T47D (cell line): ENCODE measurements around the gene HES6.

ENCODE experiments used
- DNase-seq, 2 experiments: peaks; one replicate each; pipeline versions ENCODE4 v3.0.0 to v3.0.0-alpha.2; 2011 to 2012; ENCODE audit warnings: low read depth in 1 of 2, low spot score in 1 of 2
- JUND ChIP-seq: IDR thresholded peaks from 2 replicates; pipeline ENCODE4 v1.6.1; 2012; ENCODE audit warnings: low read depth
- in situ Hi-C: cut with HindIII; loops from 2 replicates; pipeline ENCODE4 v1.10.0; 2016; ENCODE audit warnings: low sequenced_read_pairs, low pct_unique_long_range_greater_than_20kb

HES6 gene

DNA sequence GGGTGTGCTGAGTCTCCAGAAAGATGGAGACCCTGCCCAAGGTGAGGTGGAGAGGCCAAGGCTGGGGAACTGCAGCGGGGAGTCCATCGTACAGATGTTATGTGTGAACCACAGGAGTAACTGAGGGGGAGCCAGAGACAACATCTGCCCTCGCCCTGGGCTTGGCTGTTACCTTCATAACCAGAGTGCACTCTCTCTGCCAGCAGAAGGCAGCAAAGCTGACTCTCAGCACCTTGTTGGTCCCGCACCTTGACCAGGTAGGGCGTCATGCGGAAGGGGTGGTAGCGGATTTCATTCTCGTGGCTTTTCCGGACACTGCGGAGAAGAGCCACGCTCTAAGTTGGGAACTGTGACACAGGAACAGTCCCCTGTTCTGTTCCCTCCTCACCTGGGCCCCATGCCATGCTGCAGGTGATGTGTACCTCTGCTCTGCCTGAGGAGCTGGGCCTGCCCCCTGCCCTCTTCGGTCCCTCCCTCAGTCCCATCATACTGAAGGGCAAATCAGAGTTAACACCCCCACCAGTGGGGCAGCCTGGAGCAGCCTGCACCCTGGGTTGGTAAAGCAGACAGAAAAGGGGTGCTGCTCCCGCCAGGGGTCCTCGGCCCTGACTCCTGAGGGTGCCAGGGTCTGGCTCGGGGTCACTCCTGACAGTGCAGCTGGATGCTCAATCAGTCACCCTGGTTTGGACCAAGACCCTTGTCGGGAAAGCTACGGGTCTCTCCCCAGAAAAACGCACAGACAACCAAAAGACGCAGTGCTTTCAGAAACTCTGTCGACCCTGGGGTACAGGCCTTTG is 28.2 kb upstream of the HES6 start:
- in situ Hi-C loops, result no loop called here
- TF ChIP-seq JUND, result no peak
- no peak for DNase-seq

GRCh38 chr2:238267341-238267710 is 27.5 kb upstream of the HES6 start:
- no peak for TF ChIP-seq JUND
- no peak for DNase-seq
- in situ Hi-C loops, result no loop called here

DNA sequence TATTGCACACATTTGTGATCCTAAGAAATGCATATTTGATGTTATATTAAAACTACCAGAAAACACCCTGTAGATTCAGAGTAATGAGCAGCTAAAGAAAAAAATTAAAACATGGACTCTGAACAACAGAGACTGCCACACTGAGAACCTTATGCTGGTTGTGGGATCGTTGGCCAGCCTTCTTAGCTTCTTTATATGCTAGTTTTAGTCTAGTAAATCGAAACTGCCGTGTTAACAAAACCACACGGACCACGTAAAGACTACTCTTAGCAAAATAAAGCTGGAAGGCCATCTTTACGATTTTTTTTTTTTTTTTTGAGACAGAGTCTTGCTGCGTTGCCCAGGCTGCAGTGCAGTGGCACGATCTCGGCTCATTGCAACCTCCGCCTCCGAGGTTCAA is 25.8 kb upstream of the HES6 start:
- in situ Hi-C loops, result no loop called here
- DNase-seq, result no peak
- TF ChIP-seq JUND, result no peak

DNA sequence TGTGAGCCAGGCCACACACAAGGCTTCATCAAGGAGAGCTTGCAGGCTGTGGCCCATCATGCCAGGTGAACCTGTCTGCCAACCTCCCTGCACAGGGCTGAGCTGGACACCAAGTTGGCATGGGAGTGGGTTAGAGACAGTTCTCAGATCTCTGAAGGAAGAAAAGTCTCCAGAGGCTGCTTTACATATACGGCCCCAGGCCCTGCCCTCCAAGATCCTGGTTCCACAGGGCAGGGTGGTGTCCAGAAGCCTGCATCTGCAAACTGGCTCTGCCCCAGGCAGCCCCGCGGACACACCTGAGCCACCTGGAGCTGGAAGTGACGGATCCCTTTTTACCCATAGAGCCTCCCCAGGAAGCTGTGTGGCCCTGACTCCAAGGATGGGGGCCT is 24.2 kb upstream of the HES6 start:
- in situ Hi-C loops, result no loop called here
- TF ChIP-seq JUND, result no peak
- DNase-seq, result no peak

DNA sequence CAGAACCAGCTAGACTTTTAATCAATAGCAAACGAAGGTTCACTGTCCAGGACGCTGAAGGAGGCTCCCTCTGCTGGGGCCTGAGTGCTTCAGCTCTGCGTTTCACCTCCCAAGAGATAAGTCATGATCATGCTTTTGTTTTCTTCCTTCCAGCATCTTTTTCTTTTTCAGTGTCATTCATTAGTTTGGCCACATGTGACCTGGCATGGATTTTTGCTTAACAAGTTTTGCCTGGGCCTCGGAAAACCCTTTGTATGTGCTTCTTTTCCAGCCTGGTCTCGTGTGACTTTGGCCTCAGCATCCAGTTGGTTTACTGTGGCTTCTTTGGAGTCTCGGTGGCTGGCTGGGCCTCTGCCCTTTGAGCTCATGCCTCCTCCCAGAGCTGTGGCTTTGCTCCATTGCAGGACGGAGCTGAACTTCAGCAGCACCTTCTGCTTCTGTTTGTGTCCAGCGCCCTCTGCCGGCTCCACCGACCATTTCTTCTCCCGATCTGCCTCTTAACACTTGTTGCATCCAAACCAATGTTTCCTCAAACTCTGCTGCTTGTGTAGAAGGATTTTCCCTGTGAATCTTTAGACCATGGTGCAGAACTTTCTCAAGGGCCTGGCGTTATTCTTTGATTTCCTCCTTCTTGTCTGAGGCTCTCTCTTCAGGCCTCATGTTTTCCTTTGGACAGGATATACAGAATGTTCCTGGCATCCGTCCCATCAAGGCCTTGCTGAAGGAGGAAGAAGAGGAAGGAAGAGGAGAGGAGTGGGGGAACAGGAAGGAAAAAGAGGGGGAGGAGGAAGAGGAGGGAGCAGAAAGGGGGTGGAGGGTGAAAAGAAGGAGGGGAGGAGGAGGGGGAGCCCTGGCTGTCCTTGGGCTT is 23.6 kb upstream of the HES6 start:
- in situ Hi-C loops, result no loop called here
- DNase-seq, result peak; percentile 63 to 89
- TF ChIP-seq JUND, result no peak

DNA sequence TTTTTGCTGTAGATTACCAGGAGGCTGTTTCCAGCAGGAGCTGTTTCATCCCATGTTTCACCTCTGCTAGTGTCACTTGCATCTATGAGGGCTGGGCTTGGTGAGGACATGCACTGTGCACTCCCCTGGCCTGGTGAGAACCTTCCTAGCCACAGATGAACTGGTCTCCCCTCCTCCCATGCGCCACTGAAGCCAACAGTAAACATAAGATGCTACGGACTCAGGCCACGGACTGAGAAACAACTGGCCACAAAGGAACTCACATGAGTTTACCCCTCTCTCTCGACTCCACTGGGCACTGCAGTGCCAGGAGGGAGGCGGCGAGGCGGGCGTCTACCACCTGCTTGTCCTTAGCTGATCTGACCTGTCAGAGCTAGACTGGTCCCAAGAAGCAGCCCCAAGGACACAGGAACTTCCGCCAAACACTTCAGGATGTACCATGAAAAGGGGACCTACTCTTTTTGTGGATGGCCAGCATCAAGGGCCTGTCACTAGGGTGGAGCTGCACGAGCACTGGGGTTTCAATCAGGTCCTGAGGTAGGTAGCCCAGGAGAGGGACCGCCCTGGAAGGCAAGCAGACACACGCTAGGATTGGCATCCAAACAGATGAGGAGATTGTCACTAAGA is 22.8 kb upstream of the HES6 start:
- no peak for DNase-seq
- in situ Hi-C loops, result no loop called here
- no peak for TF ChIP-seq JUND

DNA sequence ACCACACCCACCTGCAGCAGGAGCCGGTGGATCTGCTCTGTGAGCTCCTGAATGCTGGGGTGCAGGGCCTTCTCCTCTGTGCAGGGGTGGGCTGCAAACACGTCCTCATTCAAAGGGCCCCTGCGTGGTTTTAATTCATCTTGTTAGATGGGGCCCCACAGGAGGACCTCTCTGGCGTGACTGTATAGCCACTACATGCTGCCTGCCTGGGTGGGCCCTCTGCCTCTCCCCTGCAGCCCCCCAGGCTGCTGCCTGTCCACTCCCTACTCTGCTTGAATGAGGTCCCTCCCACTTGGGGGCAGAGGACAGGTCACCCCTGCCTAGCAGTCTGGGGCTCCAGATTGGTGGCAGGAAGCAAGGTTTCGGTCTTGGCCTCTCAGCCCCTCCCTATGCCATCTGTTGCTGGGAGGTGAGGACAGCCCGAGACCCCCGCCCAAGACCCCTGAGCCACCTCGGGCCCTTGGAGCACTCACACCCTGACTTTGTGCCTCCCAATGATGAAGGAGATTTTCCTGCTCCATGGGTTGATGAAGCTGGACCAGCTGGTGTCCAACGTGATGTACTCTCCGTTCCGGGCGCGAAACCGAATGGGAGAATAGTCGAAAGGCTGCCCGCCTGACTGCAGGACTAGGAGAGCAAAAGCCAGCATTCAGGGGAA is 22.0 kb upstream of the HES6 start:
- no peak for DNase-seq
- in situ Hi-C loops, result no loop called here
- TF ChIP-seq JUND, result no peak

DNA sequence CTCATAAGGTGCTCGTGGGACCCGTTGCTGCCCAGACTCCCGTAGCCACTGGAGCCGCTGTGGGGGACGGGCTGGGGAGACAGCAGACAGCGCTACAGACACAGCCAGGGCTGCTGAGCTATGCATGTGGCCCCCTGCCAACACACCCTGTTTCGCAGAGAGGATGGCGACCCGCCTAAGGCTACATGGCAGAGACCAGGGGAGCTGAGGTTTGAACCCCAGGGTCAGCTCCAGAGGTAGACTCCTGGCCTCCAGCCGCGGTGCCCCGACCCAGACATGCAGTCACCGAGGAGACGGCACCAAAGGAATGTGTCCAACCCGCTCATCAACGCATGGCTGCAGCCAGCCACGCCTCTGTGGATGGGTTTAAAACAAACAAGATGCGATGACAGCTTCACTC is 21.0 kb upstream of the HES6 start:
- in situ Hi-C loops, result no loop called here
- TF ChIP-seq JUND, result no peak
- DNase-seq, result no peak

DNA sequence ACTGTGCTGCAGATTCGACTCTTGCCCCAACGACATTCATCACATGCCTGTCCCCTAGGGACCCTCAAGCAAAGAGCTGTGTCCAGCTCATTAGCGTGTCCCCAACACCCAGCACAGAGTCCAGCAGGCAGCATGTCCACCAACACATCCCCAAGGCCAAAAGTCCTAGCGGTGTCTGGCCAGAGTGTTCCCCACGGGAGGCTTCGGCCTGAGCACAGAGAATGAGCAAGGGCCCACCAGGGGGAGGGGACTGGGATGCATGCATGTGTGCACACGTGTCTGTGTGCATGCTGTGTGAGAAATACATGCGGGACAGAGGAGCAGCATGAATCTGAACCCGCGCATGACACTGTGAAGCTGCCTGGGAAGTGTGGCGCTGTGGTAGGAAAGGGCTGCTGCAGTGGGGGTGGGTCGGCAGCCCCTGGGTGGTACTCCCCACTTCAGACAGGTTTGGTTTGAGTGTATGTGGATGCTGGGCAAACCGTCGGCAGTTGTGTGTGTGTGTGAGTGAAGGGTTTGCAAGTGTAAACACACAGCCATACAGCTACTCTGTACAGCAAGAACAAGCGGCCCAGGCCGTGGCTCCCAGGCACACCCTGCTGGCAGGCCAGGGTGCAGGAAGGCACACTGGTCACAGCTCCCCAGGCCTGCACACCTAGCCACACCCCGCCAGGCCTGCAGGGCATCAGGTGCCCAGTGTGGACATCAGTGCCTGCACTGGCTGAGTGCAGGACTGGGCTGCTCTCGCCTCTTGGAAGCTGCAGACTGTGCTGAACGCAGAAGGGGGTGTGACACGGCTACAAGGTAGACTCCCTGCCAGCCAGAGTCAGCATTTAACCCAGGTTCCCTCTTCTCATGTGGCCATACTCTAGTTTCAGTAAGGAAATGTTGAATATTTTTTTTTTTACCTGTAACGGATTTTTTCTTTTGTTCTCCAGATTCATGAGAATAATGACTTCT is 19.5 kb upstream of the HES6 start:
- in situ Hi-C loops, result no loop called here
- no peak for TF ChIP-seq JUND
- peak; percentile 39 to 65 for DNase-seq

- DNase-seq, result no peak
- in situ Hi-C loops, result no loop called here
- no peak for TF ChIP-seq JUND
Observed at GRCh38 chr2:238257786-238258700, 18.2 kb upstream of the HES6 start.

DNA sequence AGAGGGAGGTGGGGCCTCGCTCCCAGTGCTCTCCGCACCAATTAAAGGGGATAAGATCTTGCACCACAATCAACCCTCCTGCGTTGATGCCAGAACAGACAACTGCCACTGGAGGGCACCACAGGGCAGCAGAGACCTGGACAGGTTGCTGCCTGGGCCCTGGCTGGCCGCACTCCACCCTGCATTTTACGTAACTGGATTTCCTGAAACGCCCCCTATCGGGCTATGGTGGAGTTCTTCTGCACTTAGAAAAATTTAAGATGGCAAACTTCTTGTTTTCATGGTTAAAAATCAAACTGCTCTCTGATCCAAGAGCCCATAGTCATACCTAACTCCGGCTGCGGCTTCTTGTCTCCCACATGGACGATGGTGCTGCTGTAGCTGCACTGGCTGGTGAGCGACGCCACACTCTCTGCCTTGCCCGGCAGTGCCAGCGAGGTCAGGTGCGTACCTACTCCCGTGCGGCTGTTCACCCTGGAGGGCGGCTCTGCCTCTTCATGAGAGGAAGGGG is 16.8 kb upstream of the HES6 start:
- peak; percentile 67 to 89 for DNase-seq
- no peak for TF ChIP-seq JUND
- in situ Hi-C loops, result no loop called here
